Measurements from ENCODE around the gene TRPV2. TPM values are rescaled to one million over a fixed set of nuclear protein-coding genes. Genes with fewer than 3 reads are reported as not detected.

Gene TRPV2
- total and polyA plus RNA-seq, 9 donors = 8.7 to 40.4 (median 13.0) TPM

- H3K4me1 ChIP-seq (ENCODE audit: insufficient read depth) = peaks cover 19% of the 10 kb centered on the region
- H3K9me3 ChIP-seq = no peaks in the 10 kb centered on the region
- H3K36me3 ChIP-seq = no peaks in the 10 kb centered on the region
- H3K27ac ChIP-seq = no peak overlapping the region
- TF ChIP-seq, protein P1, sequence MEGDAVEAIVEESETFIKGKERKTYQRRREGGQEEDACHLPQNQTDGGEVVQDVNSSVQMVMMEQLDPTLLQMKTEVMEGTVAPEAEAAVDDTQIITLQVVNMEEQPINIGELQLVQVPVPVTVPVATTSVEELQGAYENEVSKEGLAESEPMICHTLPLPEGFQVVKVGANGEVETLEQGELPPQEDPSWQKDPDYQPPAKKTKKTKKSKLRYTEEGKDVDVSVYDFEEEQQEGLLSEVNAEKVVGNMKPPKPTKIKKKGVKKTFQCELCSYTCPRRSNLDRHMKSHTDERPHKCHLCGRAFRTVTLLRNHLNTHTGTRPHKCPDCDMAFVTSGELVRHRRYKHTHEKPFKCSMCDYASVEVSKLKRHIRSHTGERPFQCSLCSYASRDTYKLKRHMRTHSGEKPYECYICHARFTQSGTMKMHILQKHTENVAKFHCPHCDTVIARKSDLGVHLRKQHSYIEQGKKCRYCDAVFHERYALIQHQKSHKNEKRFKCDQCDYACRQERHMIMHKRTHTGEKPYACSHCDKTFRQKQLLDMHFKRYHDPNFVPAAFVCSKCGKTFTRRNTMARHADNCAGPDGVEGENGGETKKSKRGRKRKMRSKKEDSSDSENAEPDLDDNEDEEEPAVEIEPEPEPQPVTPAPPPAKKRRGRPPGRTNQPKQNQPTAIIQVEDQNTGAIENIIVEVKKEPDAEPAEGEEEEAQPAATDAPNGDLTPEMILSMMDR (IDR thresholded peaks at IDR 0.05) = no peak
- TF ChIP-seq POLR2A (IDR thresholded peaks at IDR 0.05) = no peak
- no peak for TF ChIP-seq EP300 (IDR thresholded peaks at IDR 0.05)
- DNase-seq = no peak
- H3K27me3 ChIP-seq = no peaks in the 10 kb centered on the region
- H3K4me3 ChIP-seq = no peak overlapping the region
- intact Hi-C loops (cut with DNase I) = no loop called here
- 82 to 96% (median 88%) methylated on average over 8 of the region's 8 CpGs for WGBS, 3 donors
These were observed 67.8 kb downstream of the TRPV2 start for GRCh38 chr17:16483021-16483645.

- H3K4me3 ChIP-seq = no peak overlapping the region
These were observed 69.2 kb downstream of the TRPV2 start for GRCh38 chr17:16484445-16485175.

More at GRCh38 chr17:16484445-16485175, 69.2 kb downstream of the TRPV2 start:
- TF ChIP-seq, protein P1 (IDR thresholded peaks at IDR 0.05) = no peak
- no peak for TF ChIP-seq POLR2A (IDR thresholded peaks at IDR 0.05)
- TF ChIP-seq EP300 (IDR thresholded peaks at IDR 0.05) = no peak
- Histone ChIP-seq H3K27ac (no peak overlapping the region), H3K27me3 (no peaks in the 10 kb centered on the region), H3K4me1 (ENCODE audit: insufficient read depth) (peaks cover 26% of the 10 kb centered on the region), H3K9me3 (no peaks in the 10 kb centered on the region), H3K36me3 (no peaks in the 10 kb centered on the region)
- intact Hi-C loops (cut with DNase I) = loop anchor here in 1 of 4 donors (5.0 kb wide), 1 partner anchor 47 kb away; no protein-coding TSS in a partner anchor
- peak in 2 of 5 donors; percentile 49 to 59 for DNase-seq
- 15 to 23% (median 18%) methylated on average over 19 of the region's 19 CpGs for WGBS, 3 donors

Small RNA genes within 50 kb of the gene (small RNA-seq; reads per million reads assigned to genes)
- gene SNORD49A (not detected), gene SNORD65 (not detected)

Other genes with a start within 250 kb of the TRPV2 start
- gene NCOR1, start 200.0 kb upstream of the TRPV2 start, total RNA-seq = 100 to 1,000 TPM in 6 of 7 donors, 10 to 100 TPM in 1; 93.6 to 142 (median 117) TPM
- gene NCOR1, start 200.0 kb upstream of the TRPV2 start, polyA plus RNA-seq = 10 to 100 TPM; 32.4 to 74.1 TPM
- gene PIGL, start 198.4 kb upstream of the TRPV2 start, total RNA-seq = 10 to 100 TPM; 26.4 to 45.2 (median 36.6) TPM
- gene PIGL, start 198.4 kb upstream of the TRPV2 start, polyA plus RNA-seq = 10 to 100 TPM; 16.1 to 18.2 TPM
- gene CENPV, start 62.1 kb upstream of the TRPV2 start, total RNA-seq = 10 to 100 TPM; 18.8 to 38.9 (median 34.0) TPM
- gene CENPV, start 62.1 kb upstream of the TRPV2 start, polyA plus RNA-seq = 10 to 100 TPM; 20.0 to 22.3 TPM
- 100 to 1,000 TPM; 445 to 993 (median 806) TPM for gene UBB, start 34.5 kb upstream of the TRPV2 start, total RNA-seq
- 1,000 to 10,000 TPM in 1 of 2 donors, 100 to 1,000 TPM in 1; 775 to 1,551 TPM for gene UBB, start 34.5 kb upstream of the TRPV2 start, polyA plus RNA-seq
- gene LRRC75A, start 76.6 kb downstream of the TRPV2 start, total RNA-seq = 1 to 10 TPM; 1.0 to 8.1 (median 4.1) TPM
- 10 to 100 TPM in 1 of 2 donors, 1 to 10 TPM in 1; 2.2 to 12.5 TPM for gene LRRC75A, start 76.6 kb downstream of the TRPV2 start, polyA plus RNA-seq
- gene ZNF287, start 153.6 kb downstream of the TRPV2 start, total RNA-seq = 10 to 100 TPM in 2 of 7 donors, 1 to 10 TPM in 5; 2.8 to 11.4 (median 8.4) TPM
- gene ZNF287, start 153.6 kb downstream of the TRPV2 start, polyA plus RNA-seq = 1 to 10 TPM; 3.9 to 5.3 TPM
- 10 to 100 TPM in 1 of 7 donors, 1 to 10 TPM in 6; 1.8 to 10.1 (median 7.9) TPM for gene ZNF624, start 238.3 kb downstream of the TRPV2 start, total RNA-seq
- gene ZNF624, start 238.3 kb downstream of the TRPV2 start, polyA plus RNA-seq = 1 to 10 TPM; 3.7 TPM